ENCODE measurements around the gene TCOF1. TPM values are rescaled to one million over a fixed set of nuclear protein-coding genes. Genes with fewer than 3 reads are reported as not detected.

The TCOF1 gene
- total and polyA plus RNA-seq, 2 of the 8 experiments (the other 6 are each of a cell fraction or from before 2014, with no cell fraction given), result 35.9 to 170 TPM

DNA sequence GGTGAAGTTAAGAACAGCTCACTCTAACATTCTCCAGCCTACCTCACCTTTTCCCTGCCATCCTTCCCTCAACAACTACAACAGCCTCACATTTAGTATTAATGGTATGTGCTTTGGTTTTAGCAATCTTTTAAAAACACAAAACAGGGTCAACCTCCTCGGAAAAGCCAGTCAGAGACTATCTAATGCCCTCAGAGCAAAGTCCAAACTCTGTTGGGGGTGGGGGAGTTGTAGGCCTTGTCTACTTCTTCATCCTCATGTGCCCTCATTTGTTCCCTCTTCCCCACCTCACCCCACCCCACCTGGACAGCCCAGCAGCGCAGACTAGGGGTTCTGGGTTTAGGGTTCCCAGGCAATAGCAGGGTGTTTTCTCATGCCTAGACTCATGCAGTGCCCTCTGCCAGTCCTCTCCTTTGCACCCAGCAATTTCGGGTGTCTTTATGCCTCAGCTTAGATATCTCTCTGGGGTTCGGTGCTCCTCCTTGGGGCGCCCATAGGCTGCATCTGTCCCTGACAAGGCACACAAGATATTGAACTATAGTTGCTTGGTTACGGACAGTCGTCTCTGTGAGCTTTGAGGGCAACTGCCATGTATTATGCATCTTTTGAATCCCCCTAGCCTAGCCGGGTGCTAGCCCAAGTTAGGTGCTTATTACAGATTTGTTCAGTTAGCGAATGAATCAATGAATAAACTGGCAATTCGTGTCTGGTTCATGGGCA, 762 bp upstream of the TCOF1 start:
- H3K27me3 ChIP-seq (replicated peaks in 1 of 4; ENCODE audit: control insufficient read depth in 3 of 4, extremely low read depth in 1 of 4, insufficient read depth in 3 of 4, low read length in 3 of 4), result no peaks in the 10 kb centered on the region
- H2BK5ac ChIP-seq (ENCODE audit: low read depth, low read length), result peak overlapping the region; percentile 15; the same call in 1 of the 2 replicates
- H3K4me3 ChIP-seq (ENCODE audit: extremely low read depth in 1 of 4, insufficient read depth in 2 of 4, low read depth in 3 of 4, low read length in 4 of 4), result peak overlapping the region; percentile 33 to 99 (median 64); a peak in 6 of 8 replicates
- H4K20me1 ChIP-seq (replicated peaks in 1 of 2; ENCODE audit: control insufficient read depth in 1 of 2, insufficient read depth in 2 of 2, low read length in 2 of 2), result peaks cover 0 to 17% of the 10 kb centered on the region in 2 experiments
- H3K56ac ChIP-seq (replicated peaks; ENCODE audit: insufficient read length, low read depth, low read length), result no peak overlapping the region
- no peak overlapping the region for H3K18ac ChIP-seq (ENCODE audit: extremely low read depth, low read length)
- no peak overlapping the region; the same call in 1 of the 2 replicates for H2BK15ac ChIP-seq (ENCODE audit: low read length)
- H4K8ac ChIP-seq (ENCODE audit: extremely low read depth, insufficient read depth, low read length), result no peak overlapping the region
- no peak overlapping the region for H3K4ac ChIP-seq (replicated peaks; ENCODE audit: insufficient read length, low read depth, low read length)
- DNase-seq (ENCODE audit: low read depth in 1 of 2, low spot score in 2 of 2) (no peak), FAIRE-seq (no peak)
- no peak overlapping the region for H3K9ac ChIP-seq (replicated peaks in 1 of 4; ENCODE audit: extremely low read depth in 1 of 4, low read depth in 3 of 4, low read length in 3 of 4)
- H4K91ac ChIP-seq (replicated peaks; ENCODE audit: insufficient read length, low read length), result peak overlapping the region; percentile 83
- H2AK5ac ChIP-seq (ENCODE audit: low read depth, low read length), result no peak overlapping the region
- 76% methylated on average over 10 of the region's 10 CpGs; no CpG with 5 or more reads in 1 of the 2 experiments for WGBS, 2 experiments (ENCODE audit: extremely low coverage in 1 of 2, insufficient coverage in 1 of 2, insufficient read length in 1 of 2, insufficient replicate concordance in 2 of 2, low coverage in 1 of 2, low lambda C conversion rate in 2 of 2, missing lambda C conversion rate in 1 of 2)
- peak overlapping the region; percentile 91 for H2AFZ ChIP-seq (ENCODE audit: low read length)
- H3K36me3 ChIP-seq (ENCODE audit: control insufficient read depth in 2 of 4, insufficient read depth in 4 of 4, low read length in 3 of 4), result peaks cover 11 to 20% (median 16%) of the 10 kb centered on the region in 4 experiments
- H3K79me1 ChIP-seq (ENCODE audit: low read depth, low read length), result peaks cover 18% of the 10 kb centered on the region
- H3K23me2 ChIP-seq (ENCODE audit: low read depth, low read length), result 0 out of 2 replicates have a peak, but pooled peaks cover 8% of the 10 kb centered on the region
- H3K9me3 ChIP-seq (ENCODE audit: insufficient read depth in 2 of 2, low read depth in 1 of 2, low read length in 1 of 2), result no peaks in the 10 kb centered on the region
- H3K23ac ChIP-seq (ENCODE audit: insufficient read length), result no peak overlapping the region
- no peak overlapping the region for H2BK20ac ChIP-seq (ENCODE audit: low read length)
- peaks cover 0 to 7% (median 2%) of the 10 kb centered on the region in 4 experiments; a peak in 4 of 7 replicates for H3K4me1 ChIP-seq (replicated peaks in 1 of 4; ENCODE audit: control insufficient read depth in 3 of 4, insufficient read depth in 4 of 4, low read length in 3 of 4)
- peak overlapping the region; percentile 66 to 77 for H3K4me2 ChIP-seq (ENCODE audit: insufficient read depth in 1 of 2, low read depth in 2 of 2, low read length in 2 of 2)
- no peak overlapping the region for H3K27ac ChIP-seq (ENCODE audit: low read depth, low read length)
- no peak overlapping the region for H2BK120ac ChIP-seq (replicated peaks; ENCODE audit: low read depth, low read length)
- H3K14ac ChIP-seq (ENCODE audit: insufficient read length), result no peak overlapping the region
- CTCF ChIA-PET (ENCODE audit: partially characterized antibody), result interaction anchor here (0.9 to 1.8 kb wide), 5 partner anchors 30 to 138 kb away, joined by 3 to 5 read pairs (median 3); partner anchors contain the start of gene RPS14
- H4K5ac ChIP-seq (ENCODE audit: insufficient read length, low read depth, low read length), result no peak overlapping the region
- H3K79me2 ChIP-seq (ENCODE audit: control insufficient read depth in 1 of 2, insufficient read depth in 2 of 2, low read length in 2 of 2), result peaks cover 18 to 40% of the 10 kb centered on the region in 2 experiments
- POLR2A ChIA-PET (ENCODE audit: partially characterized antibody), result interaction anchor here (0.5 to 32.3 kb wide), 9 partner anchors 11 to 93 kb away, joined by 3 to 455 read pairs (median 14); partner anchors contain the start of genes ARSI and RPS14
- peak overlapping the region; percentile 60; the same call in 1 of the 2 replicates for H2BK12ac ChIP-seq (ENCODE audit: low read depth, low read length)
- TF ChIP-seq TBP (IDR thresholded peaks at IDR 0.05; ENCODE audit: low read depth, low read length), result no peak
- TF ChIP-seq, protein P1, sequence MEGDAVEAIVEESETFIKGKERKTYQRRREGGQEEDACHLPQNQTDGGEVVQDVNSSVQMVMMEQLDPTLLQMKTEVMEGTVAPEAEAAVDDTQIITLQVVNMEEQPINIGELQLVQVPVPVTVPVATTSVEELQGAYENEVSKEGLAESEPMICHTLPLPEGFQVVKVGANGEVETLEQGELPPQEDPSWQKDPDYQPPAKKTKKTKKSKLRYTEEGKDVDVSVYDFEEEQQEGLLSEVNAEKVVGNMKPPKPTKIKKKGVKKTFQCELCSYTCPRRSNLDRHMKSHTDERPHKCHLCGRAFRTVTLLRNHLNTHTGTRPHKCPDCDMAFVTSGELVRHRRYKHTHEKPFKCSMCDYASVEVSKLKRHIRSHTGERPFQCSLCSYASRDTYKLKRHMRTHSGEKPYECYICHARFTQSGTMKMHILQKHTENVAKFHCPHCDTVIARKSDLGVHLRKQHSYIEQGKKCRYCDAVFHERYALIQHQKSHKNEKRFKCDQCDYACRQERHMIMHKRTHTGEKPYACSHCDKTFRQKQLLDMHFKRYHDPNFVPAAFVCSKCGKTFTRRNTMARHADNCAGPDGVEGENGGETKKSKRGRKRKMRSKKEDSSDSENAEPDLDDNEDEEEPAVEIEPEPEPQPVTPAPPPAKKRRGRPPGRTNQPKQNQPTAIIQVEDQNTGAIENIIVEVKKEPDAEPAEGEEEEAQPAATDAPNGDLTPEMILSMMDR (IDR thresholded peaks at IDR 0.05; ENCODE audit: control extremely low read depth in 1 of 3, insufficient read depth in 1 of 3, low read depth in 1 of 3, low read length in 3 of 3), result no peak
- no peak for TF ChIP-seq GABPA (IDR thresholded peaks at IDR 0.05; ENCODE audit: borderline replicate concordance, insufficient read depth, low read length)
- TF ChIP-seq SP4 (IDR thresholded peaks at IDR 0.05; ENCODE audit: low read length), result no peak
